Measurements from ENCODE around the gene NTMT2.

DNA sequence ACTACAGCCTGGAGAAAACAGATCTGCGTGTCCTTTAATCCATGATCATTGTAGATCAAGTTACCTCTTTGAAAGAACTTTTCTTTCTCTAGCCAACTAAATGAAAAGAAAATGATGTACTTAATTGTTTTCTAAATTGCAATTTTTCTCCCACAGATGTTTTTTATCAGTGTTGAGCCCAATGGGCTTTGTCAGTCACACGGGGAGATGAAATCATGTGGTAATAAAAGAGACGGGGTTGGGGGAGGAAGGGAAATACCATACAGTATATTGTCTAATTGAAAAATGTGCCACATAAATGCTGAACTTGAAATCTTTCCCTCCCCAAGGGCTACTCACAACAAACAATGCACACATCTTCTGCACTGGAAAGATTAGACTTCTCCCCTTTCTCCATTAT, 58.4 kb downstream of the NTMT2 start:
- TF ChIP-seq, protein P1, sequence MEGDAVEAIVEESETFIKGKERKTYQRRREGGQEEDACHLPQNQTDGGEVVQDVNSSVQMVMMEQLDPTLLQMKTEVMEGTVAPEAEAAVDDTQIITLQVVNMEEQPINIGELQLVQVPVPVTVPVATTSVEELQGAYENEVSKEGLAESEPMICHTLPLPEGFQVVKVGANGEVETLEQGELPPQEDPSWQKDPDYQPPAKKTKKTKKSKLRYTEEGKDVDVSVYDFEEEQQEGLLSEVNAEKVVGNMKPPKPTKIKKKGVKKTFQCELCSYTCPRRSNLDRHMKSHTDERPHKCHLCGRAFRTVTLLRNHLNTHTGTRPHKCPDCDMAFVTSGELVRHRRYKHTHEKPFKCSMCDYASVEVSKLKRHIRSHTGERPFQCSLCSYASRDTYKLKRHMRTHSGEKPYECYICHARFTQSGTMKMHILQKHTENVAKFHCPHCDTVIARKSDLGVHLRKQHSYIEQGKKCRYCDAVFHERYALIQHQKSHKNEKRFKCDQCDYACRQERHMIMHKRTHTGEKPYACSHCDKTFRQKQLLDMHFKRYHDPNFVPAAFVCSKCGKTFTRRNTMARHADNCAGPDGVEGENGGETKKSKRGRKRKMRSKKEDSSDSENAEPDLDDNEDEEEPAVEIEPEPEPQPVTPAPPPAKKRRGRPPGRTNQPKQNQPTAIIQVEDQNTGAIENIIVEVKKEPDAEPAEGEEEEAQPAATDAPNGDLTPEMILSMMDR (IDR thresholded peaks at IDR 0.05) = no peak
- TF ChIP-seq EP300 (IDR thresholded peaks at IDR 0.05) = no peak
- no peak for TF ChIP-seq POLR2A (IDR thresholded peaks at IDR 0.05; ENCODE audit: low read depth)
